GM20000 (cell line): Measurements from ENCODE around the gene PLEKHM3.

Experiments
- DNase-seq: peaks from one replicate; pipeline ENCODE4 v3.0.0; 2012; ENCODE audit warnings: low spot score
- CTCF ChIP-seq: IDR thresholded peaks from 2 replicates; pipeline ENCODE4 v1.5.1; 2012; ENCODE audit warnings: mild to moderate bottlenecking, control low read depth; ENCODE audit errors: extremely low read depth, missing control alignments

The PLEKHM3 gene

GRCh38 chr2:207903236-207903635 is 122.1 kb downstream of the PLEKHM3 start:
- DNase-seq, result no peak
- no peak for TF ChIP-seq CTCF

- TF ChIP-seq CTCF, result no peak
- no peak for DNase-seq
Observed at GRCh38 chr2:207902821-207903220, 122.5 kb downstream of the PLEKHM3 start.

- no peak for DNase-seq
Observed at GRCh38 chr2:207901829-207902228, 123.5 kb downstream of the PLEKHM3 start.

GRCh38 chr2:207901401-207901800 is 123.9 kb downstream of the PLEKHM3 start:
- TF ChIP-seq CTCF, result no peak

More at GRCh38 chr2:207901829-207902228, 123.5 kb downstream of the PLEKHM3 start:
- TF ChIP-seq CTCF, result no peak

GRCh38 chr2:207898354-207898695 is 127.0 kb downstream of the PLEKHM3 start:
- DNase-seq, result no peak
- no peak for TF ChIP-seq CTCF

More at GRCh38 chr2:207901401-207901800, 123.9 kb downstream of the PLEKHM3 start:
- DNase-seq, result no peak

- no peak for DNase-seq
- TF ChIP-seq CTCF, result no peak
Observed at GRCh38 chr2:207897541-207898353, 127.6 kb downstream of the PLEKHM3 start.

GRCh38 chr2:207896525-207897285 is 128.6 kb downstream of the PLEKHM3 start:
- no peak for TF ChIP-seq CTCF
- DNase-seq, result no peak
